GM18520 (cell line): ENCODE data around the gene AGBL1.
"Not testable (repeated sequence)": the region's sequence is repeated elsewhere in the genome, so short reads cannot be mapped to it uniquely, and the experiment has no call there.

ENCODE experiments used
- ATAC-seq: cut with Tn5 transposase; IDR thresholded peaks from one replicate; pipeline ENCODE4 v1.9.1; 2021; ENCODE audit not compliant: unreplicated experiment

The AGBL1 gene

GRCh38 chr15:86493884-86494283 is 414.2 kb downstream of the AGBL1 start:
- no peak for ATAC-seq

- ATAC-seq, result no peak
Measured at GRCh38 chr15:86494475-86494874, 414.8 kb downstream of the AGBL1 start.

GRCh38 chr15:86502301-86502700 is 422.6 kb downstream of the AGBL1 start:
- no peak for ATAC-seq

GRCh38 chr15:86505951-86506350 is 426.3 kb downstream of the AGBL1 start:
- no peak for ATAC-seq

GRCh38 chr15:86506401-86506800 is 426.7 kb downstream of the AGBL1 start:
- ATAC-seq, result no peak

- ATAC-seq, result no peak
Measured at GRCh38 chr15:86515625-86516024, 436.0 kb downstream of the AGBL1 start.

- ATAC-seq, result no peak
Measured at GRCh38 chr15:86522721-86523120, 443.1 kb downstream of the AGBL1 start.

GRCh38 chr15:86526938-86527690 is 447.4 kb downstream of the AGBL1 start:
- no peak for ATAC-seq

GRCh38 chr15:86528094-86528493 is 448.4 kb downstream of the AGBL1 start:
- ATAC-seq, result not testable (repeated sequence)

GRCh38 chr15:86538141-86538540 is 458.5 kb downstream of the AGBL1 start:
- no peak for ATAC-seq

- no peak for ATAC-seq
Measured at GRCh38 chr15:86540840-86541467, 461.3 kb downstream of the AGBL1 start.

GRCh38 chr15:86541540-86541939 is 461.9 kb downstream of the AGBL1 start:
- ATAC-seq, result no peak

GRCh38 chr15:86550075-86550474 is 470.4 kb downstream of the AGBL1 start:
- no peak for ATAC-seq

GRCh38 chr15:86553108-86553507 is 473.4 kb downstream of the AGBL1 start:
- no peak for ATAC-seq

GRCh38 chr15:86555098-86555497 is 475.4 kb downstream of the AGBL1 start:
- no peak for ATAC-seq

- no peak for ATAC-seq
Measured at GRCh38 chr15:86555939-86556338, 476.3 kb downstream of the AGBL1 start.

GRCh38 chr15:86556396-86557017 is 476.8 kb downstream of the AGBL1 start:
- ATAC-seq, result no peak

GRCh38 chr15:86557018-86557550 is 477.4 kb downstream of the AGBL1 start:
- ATAC-seq, result no peak

GRCh38 chr15:86558252-86558651 is 478.6 kb downstream of the AGBL1 start:
- no peak for ATAC-seq

GRCh38 chr15:86558686-86559085 is 479.0 kb downstream of the AGBL1 start:
- ATAC-seq, result no peak

- ATAC-seq, result no peak
Measured at GRCh38 chr15:86568378-86568777, 488.7 kb downstream of the AGBL1 start.

- ATAC-seq, result no peak
Measured at GRCh38 chr15:86570738-86571137, 491.1 kb downstream of the AGBL1 start.
